Left ventricle myocardium inferior (tissue), 1 donor: ENCODE measurements around the gene NUBP1. TPM values are rescaled to one million over a fixed set of nuclear protein-coding genes. Genes with fewer than 3 reads are reported as not detected.

Source experiments
- DNase-seq: peaks from one replicate; pipeline ENCODE4 v3.0.0-alpha.2; 2020
- H3K27ac ChIP-seq: fragments of 200-600 bp; replicated peaks from 2 replicates; pipeline ENCODE4 v1.8.0; 2021
- H3K27me3 ChIP-seq: fragments of 200-600 bp; 2 replicates; pipeline ENCODE4 v1.8.0; 2021; ENCODE audit warnings: low read depth
- H3K36me3 ChIP-seq: fragments of 200-600 bp; 2 replicates; pipeline ENCODE4 v1.8.0; 2021
- H3K4me1 ChIP-seq: fragments of 200-600 bp; 2 replicates; pipeline ENCODE4 v1.8.0; 2021
- H3K4me3 ChIP-seq: fragments of 200-600 bp; 2 replicates; pipeline ENCODE4 v1.8.0; 2021; ENCODE audit warnings: mild to moderate bottlenecking, moderate library complexity
- H3K9me3 ChIP-seq: fragments of 200-600 bp; replicated peaks from 2 replicates; pipeline ENCODE4 v1.8.0; 2021
- CTCF ChIP-seq: fragments of 200-600 bp; IDR thresholded peaks from 2 replicates; pipeline ENCODE4 v1.8.0; 2021; ENCODE audit warnings: antibody characterized with exemption, mild to moderate bottlenecking, borderline replicate concordance
- intact Hi-C: fragments of 100-400 bp; cut with micrococcal nuclease; formaldehyde crosslinking; loops from one replicate; pipeline ENCODE4 v1.11.0; 2022
- total RNA-seq: library from RNA; stranded (reverse); fragmentation: NEBNext Ultra II Directional; extraction: Animal tissue kit (Norgen Biotek cat#: 25700); gene quantifications from one replicate; pipeline ENCODE4 v1.2.1, GENCODE V29; 2021
- donor health status: DM: no; HTN: yes; CAD: no; lungs with severe emphysema.

Gene NUBP1
- total RNA-seq, 1 donor from 2014 or later = 50.6 TPM

- Histone ChIP-seq H3K9me3 (no peaks in the 10 kb centered on the region), H3K4me1 (no peaks in the 10 kb centered on the region), H3K36me3 (no peaks in the 10 kb centered on the region), H3K27me3 (no peaks in the 10 kb centered on the region), H3K27ac (no peak overlapping the region), H3K4me3 (no peak overlapping the region)
- DNase-seq = no peak
- intact Hi-C loops = no loop called here
- TF ChIP-seq CTCF = no peak
These were observed 63.1 kb downstream of the NUBP1 start for GRCh38 chr16:10806698-10807097.

GRCh38 chr16:10808218-10808617, 64.6 kb downstream of the NUBP1 start:
- Histone ChIP-seq H3K4me1 (no peaks in the 10 kb centered on the region), H3K27ac (no peak overlapping the region), H3K27me3 (no peaks in the 10 kb centered on the region), H3K36me3 (no peaks in the 10 kb centered on the region), H3K9me3 (no peaks in the 10 kb centered on the region), H3K4me3 (no peak overlapping the region)
- TF ChIP-seq CTCF = no peak
- intact Hi-C loops = no loop called here
- DNase-seq = no peak

GRCh38 chr16:10808850-10809249, 65.2 kb downstream of the NUBP1 start:
- intact Hi-C loops = no loop called here
- no peaks in the 10 kb centered on the region for H3K27me3 ChIP-seq

GRCh38 chr16:10809706-10810105, 66.1 kb downstream of the NUBP1 start:
- no peak for DNase-seq
- Histone ChIP-seq H3K4me3 (no peak overlapping the region), H3K27me3 (no peaks in the 10 kb centered on the region), H3K9me3 (no peaks in the 10 kb centered on the region), H3K27ac (no peak overlapping the region), H3K4me1 (no peaks in the 10 kb centered on the region), H3K36me3 (no peaks in the 10 kb centered on the region)
- intact Hi-C loops = no loop called here
- TF ChIP-seq CTCF = no peak

More at GRCh38 chr16:10808850-10809249, 65.2 kb downstream of the NUBP1 start:
- no peak overlapping the region for H3K27ac ChIP-seq
- no peak for DNase-seq
- no peaks in the 10 kb centered on the region for H3K36me3 ChIP-seq
- no peak for TF ChIP-seq CTCF
- H3K4me3 ChIP-seq = no peak overlapping the region
- H3K4me1 ChIP-seq = no peaks in the 10 kb centered on the region
- no peaks in the 10 kb centered on the region for H3K9me3 ChIP-seq

GRCh38 chr16:10812312-10813098, 68.9 kb downstream of the NUBP1 start:
- no peak for TF ChIP-seq CTCF
- intact Hi-C loops = no loop called here

More at GRCh38 chr16:10812312-10813098, 68.9 kb downstream of the NUBP1 start:
- H3K4me1 ChIP-seq = no peaks in the 10 kb centered on the region
- no peak overlapping the region for H3K27ac ChIP-seq
- no peak overlapping the region for H3K4me3 ChIP-seq
- no peaks in the 10 kb centered on the region for H3K27me3 ChIP-seq
- no peak for DNase-seq
- H3K9me3 ChIP-seq = no peaks in the 10 kb centered on the region
- H3K36me3 ChIP-seq = no peaks in the 10 kb centered on the region
